Keratinocyte (primary cell): ENCODE data around the gene GP1BB. TPM values are rescaled to one million over a fixed set of nuclear protein-coding genes. Genes with fewer than 3 reads are reported as not detected.

ENCODE experiments used
- DNase-seq: peaks from one replicate; pipeline ENCODE4 v3.0.0-alpha.2; 2011; ENCODE audit warnings: low read depth, missing footprints, low spot score
- FAIRE-seq: peaks from 2 replicates; lab custom pipeline; 2011; peaks lifted over from hg19 to GRCh38; lab: Jason Lieb, UNC
- H2AFZ ChIP-seq: 2 replicates; pipeline ENCODE4 v1.6.0; 2012; ENCODE audit warnings: low read length, control low read depth, inconsistent platforms; ENCODE audit not compliant: control insufficient read depth
- H3K27ac ChIP-seq: 2 replicates; pipeline ENCODE4 v1.5.1; 2011; ENCODE audit warnings: low read length; ENCODE audit not compliant: control insufficient read depth, insufficient read depth
- H3K27me3 ChIP-seq: 3 replicates; pipeline ENCODE4 v1.6.0; 2011; ENCODE audit warnings: low read length; ENCODE audit not compliant: control insufficient read depth, insufficient read depth; ENCODE audit errors: extremely low read depth
- H3K36me3 ChIP-seq, 2 experiments: 2 replicates in 1 of 2; 3 replicates in 1 of 2; pipeline ENCODE4 v1.5.1; 2011; ENCODE audit warnings: low read length in 2 of 2, mild to moderate bottlenecking in 1 of 2; ENCODE audit not compliant: control insufficient read depth in 2 of 2, insufficient read depth in 2 of 2; ENCODE audit errors: extremely low read depth in 1 of 2
- H3K4me1 ChIP-seq: 3 replicates; pipeline ENCODE4 v1.5.1; 2011; ENCODE audit warnings: low read length; ENCODE audit not compliant: control insufficient read depth, insufficient read depth; ENCODE audit errors: extremely low read depth
- H3K4me2 ChIP-seq: 3 replicates; pipeline ENCODE4 v1.6.0; 2011; ENCODE audit warnings: low read depth, low read length; ENCODE audit not compliant: control insufficient read depth, insufficient read depth; ENCODE audit errors: extremely low read depth
- H3K4me3 ChIP-seq, 3 experiments: fragments of 200-600 bp in 1 of 3; sonication (generic) in 1 of 3; 2 replicates in 2 of 3; 3 replicates in 1 of 3; pipeline ENCODE4 v1.5.1; 2011 to 2016; ENCODE audit warnings: low read length in 3 of 3, mild to moderate bottlenecking in 3 of 3, control low read depth in 2 of 3, inconsistent platforms in 1 of 3, low read depth in 1 of 3, mixed read lengths in 1 of 3, mixed run types in 1 of 3, moderate library complexity in 1 of 3; ENCODE audit not compliant: control insufficient read depth in 2 of 3, insufficient read depth in 2 of 3; ENCODE audit errors: extremely low read depth in 1 of 3
- H3K79me2 ChIP-seq: 2 replicates; pipeline ENCODE4 v1.6.0; 2012; ENCODE audit warnings: low read length; ENCODE audit not compliant: control insufficient read depth, insufficient read depth
- H3K9ac ChIP-seq: 3 replicates; pipeline ENCODE4 v1.6.0; 2011; ENCODE audit warnings: low read length; ENCODE audit not compliant: control insufficient read depth, insufficient read depth; ENCODE audit errors: extremely low read depth
- H3K9me1 ChIP-seq: 3 replicates; pipeline ENCODE4 v1.6.0; 2011; ENCODE audit warnings: low read length; ENCODE audit not compliant: control insufficient read depth, insufficient read depth; ENCODE audit errors: extremely low read depth
- H3K9me3 ChIP-seq: 2 replicates; pipeline ENCODE4 v1.5.1; 2012; ENCODE audit warnings: low read depth, low read length; ENCODE audit not compliant: control insufficient read depth
- H4K20me1 ChIP-seq: 3 replicates; pipeline ENCODE4 v1.6.0; 2011; ENCODE audit warnings: low read length; ENCODE audit not compliant: control insufficient read depth, insufficient read depth; ENCODE audit errors: extremely low read depth
- CTCF ChIP-seq, 3 experiments: IDR thresholded peaks in 1 of 3; conservative IDR thresholded peaks in 1 of 3; optimal IDR thresholded peaks in 1 of 3; 2 replicates in 2 of 3; 3 replicates in 1 of 3; pipeline versions ENCODE3 to v1.5.1; 2011; ENCODE audit warnings: low read length in 3 of 3, mild to moderate bottlenecking in 3 of 3, moderate library complexity in 2 of 3, control low read depth in 1 of 3, inconsistent platforms in 1 of 3; ENCODE audit not compliant: insufficient read depth in 2 of 3; ENCODE audit errors: extremely low read depth in 1 of 3
- EZH2 ChIP-seq: IDR thresholded peaks from one replicate; pipeline ENCODE4 v1.6.1; 2012; ENCODE audit warnings: inconsistent platforms, mild to moderate bottlenecking, low read length, moderate library complexity
- dilution Hi-C: fragments of 300-500 bp; cut with MboI; formaldehyde crosslinking; loops from one replicate; pipeline ENCODE4 v1.7.0; 2020; ENCODE audit warnings: low sequenced_read_pairs; ENCODE audit not compliant: extremely low pct_ligation_motif_present
- polyA plus RNA-seq, 5 experiments: library from polyadenylated mRNA; depleted of rRNA in 3 of 5; stranded (reverse) in 3 of 5; stranded (forward) in 1 of 5; unstranded in 1 of 5; fragments of >200 nt; gene quantifications; 1 replicate in 1 of 5; 2 replicates in 3 of 5; 3 replicates in 1 of 5; pipeline versions ENCODE4 v1.2.1 to v1.2.3, GENCODE V29; 2011 to 2012; ENCODE audit warnings: missing spikeins in 2 of 5, low read depth in 1 of 5, low replicate concordance in 1 of 5

The GP1BB gene
- polyA plus RNA-seq, 1 donor (not counting 4 experiments of a cell fraction or from before 2014, with no cell fraction given) = 0.05 TPM

- TF ChIP-seq CTCF (optimal IDR thresholded peaks at IDR 0.05 in 1 of 3, IDR thresholded peaks at IDR 0.05 in 1 of 3, conservative IDR thresholded peaks at IDR 0.05 in 1 of 3; ENCODE audit: extremely low read depth in 1 of 3, insufficient read depth in 2 of 3, low read length in 3 of 3) (no peak), EZH2 (no peak)
- Histone ChIP-seq H3K4me2 (no peak overlapping the region), H4K20me1 (no peaks in the 10 kb centered on the region), H3K27ac (no peak overlapping the region), H3K9me1 (no peaks in the 10 kb centered on the region), H3K9me3 (no peaks in the 10 kb centered on the region), H3K36me3 (no peaks in the 10 kb centered on the region), H3K27me3 (peaks cover 30% of the 10 kb centered on the region), H3K9ac (no peak overlapping the region), H2AFZ (no peak overlapping the region), H3K79me2 (no peaks in the 10 kb centered on the region), H3K4me1 (no peaks in the 10 kb centered on the region), H3K4me3 (no peak overlapping the region)
- no peak for DNase-seq
- FAIRE-seq = no peak
- dilution Hi-C loops = no loop called here
These were observed 4.2 kb downstream of the GP1BB start for GRCh38 chr22:19727310-19728150.

- Histone ChIP-seq H3K79me2 (no peaks in the 10 kb centered on the region), H3K9me1 (no peaks in the 10 kb centered on the region), H2AFZ (no peak overlapping the region), H3K4me2 (no peak overlapping the region), H3K27me3 (peaks cover 23% of the 10 kb centered on the region), H3K4me1 (no peaks in the 10 kb centered on the region), H3K9ac (no peak overlapping the region), H4K20me1 (no peaks in the 10 kb centered on the region), H3K9me3 (no peaks in the 10 kb centered on the region), H3K27ac (no peak overlapping the region), H3K36me3 (no peaks in the 10 kb centered on the region), H3K4me3 (no peak overlapping the region)
- FAIRE-seq (no peak), DNase-seq (no peak)
- dilution Hi-C loops = no loop called here
- TF ChIP-seq EZH2 = no peak
- TF ChIP-seq CTCF (optimal IDR thresholded peaks at IDR 0.05 in 1 of 3, IDR thresholded peaks at IDR 0.05 in 1 of 3, conservative IDR thresholded peaks at IDR 0.05 in 1 of 3; ENCODE audit: extremely low read depth in 1 of 3, insufficient read depth in 2 of 3, low read length in 3 of 3) = no peak
These were observed 4.9 kb downstream of the GP1BB start for GRCh38 chr22:19728271-19728670.
